CD4-positive, alpha-beta T cell treated with Interferon alpha-2 for 1 hour (primary cell): ENCODE results near the gene MYO18B.

Source experiments
- DNase-seq, 2 donors: peaks; one replicate each; pipeline ENCODE4 v3.0.0-alpha.2; 2020 to 2022

MYO18B gene

DNA sequence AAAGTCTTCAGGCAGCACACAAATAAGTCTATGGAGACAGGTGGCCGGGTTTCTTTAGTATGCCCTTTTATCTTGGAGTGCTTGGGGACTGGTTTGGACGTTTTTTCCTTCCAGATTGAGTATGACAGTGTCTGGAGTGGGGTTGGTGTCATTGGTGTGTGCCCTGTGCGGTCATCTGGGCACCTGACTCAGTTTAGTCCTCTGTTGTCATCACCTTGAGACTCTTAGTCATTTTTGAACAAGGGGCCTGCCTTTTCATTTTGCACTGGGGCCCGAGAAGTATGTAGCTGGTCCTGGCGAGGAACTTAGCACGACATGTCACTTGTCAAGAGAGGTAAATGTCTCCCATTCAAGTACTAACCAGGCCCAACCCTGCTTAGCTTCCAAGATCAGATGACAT is 27.2 kb upstream of the MYO18B start:
- no peak for DNase-seq

DNA sequence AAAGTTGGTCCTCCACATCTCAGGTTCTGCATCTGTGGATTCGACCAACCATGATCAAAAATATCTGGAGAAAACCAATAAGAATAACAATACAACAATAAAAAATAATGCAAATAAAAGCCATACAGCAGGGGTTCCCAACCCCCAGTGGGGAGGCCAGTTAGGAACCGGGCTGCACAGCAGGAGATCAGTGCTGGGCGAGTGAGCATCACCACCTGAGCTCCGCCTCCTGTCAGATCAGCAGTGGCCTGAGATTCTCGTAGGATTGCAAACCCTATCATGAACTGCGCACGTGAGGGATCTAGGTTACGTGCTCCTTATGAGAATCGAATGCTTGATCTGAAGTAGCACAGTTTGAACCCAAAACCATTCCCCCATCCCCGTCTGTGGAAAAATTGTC is 25.4 kb upstream of the MYO18B start:
- no peak for DNase-seq

DNA sequence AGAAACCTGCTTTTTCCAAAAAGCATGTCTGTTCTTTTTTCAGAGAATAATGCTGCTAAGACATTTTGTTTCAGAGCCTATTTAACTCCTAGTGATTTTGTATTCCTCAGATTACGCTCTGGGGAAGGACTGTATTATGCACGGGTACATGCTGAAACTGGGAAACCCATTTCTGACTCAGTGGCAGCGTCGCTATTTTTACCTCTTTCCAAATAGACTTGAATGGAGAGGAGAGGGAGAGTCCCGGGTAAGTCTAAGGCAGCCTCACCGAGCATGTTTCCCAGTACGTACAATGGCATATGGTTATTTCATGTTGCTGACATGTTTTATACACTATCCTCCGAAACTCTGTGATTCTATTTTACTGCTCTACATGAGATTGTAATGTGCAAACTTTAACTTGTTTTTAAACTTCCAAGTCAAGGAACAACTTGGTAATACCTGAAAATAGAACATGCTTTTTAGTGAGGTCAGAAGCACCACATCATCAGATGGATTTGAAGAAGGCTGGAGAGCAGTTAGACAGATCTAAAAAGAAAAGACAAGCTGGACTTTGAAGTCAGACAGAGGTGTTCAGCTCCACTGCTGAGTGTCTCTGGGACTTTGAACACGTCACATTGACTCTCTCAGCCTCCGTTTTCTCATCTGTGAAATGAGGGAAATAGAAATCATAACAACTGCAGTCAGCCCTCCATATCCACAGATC is 23.7 kb upstream of the MYO18B start:
- DNase-seq: no peak

DNA sequence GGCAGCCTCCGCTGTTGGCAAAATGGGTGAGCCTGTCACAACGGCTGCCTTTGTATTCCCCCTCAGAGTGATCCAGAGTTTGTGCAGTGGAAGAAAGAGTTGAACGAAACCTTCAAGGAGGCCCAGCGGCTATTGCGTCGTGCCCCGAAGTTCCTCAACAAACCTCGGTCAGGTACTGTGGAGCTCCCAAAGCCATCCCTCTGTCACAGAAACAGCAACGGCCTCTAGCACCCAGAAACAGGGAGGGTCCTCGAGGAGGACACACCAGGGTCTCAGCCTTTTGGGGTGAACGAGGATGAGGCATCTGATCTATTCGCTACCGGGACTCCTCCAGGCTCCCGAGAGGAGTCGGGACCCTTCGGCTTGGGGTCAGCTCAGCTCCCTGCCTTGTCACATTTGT is 19.8 kb upstream of the MYO18B start:
- no peak for DNase-seq

DNA sequence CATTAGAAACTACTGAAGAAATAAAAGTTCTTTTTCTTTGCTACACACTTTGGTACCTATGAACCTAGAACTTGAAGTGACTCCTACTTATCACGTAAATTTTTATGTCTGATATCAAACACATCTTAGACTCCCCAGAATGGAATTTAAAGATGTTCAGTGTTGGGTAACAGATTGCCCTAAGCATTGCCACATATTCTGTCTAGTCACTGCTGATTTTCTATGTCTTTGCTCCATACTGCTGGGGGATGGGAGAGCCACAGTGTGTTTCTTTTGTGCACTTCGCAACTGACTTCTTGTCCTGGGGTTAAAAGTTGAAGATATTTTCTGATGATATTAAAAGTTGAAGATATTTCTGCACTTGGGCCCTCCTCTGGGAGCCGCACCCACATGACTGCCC is 19.4 kb upstream of the MYO18B start:
- DNase-seq: no peak

DNA sequence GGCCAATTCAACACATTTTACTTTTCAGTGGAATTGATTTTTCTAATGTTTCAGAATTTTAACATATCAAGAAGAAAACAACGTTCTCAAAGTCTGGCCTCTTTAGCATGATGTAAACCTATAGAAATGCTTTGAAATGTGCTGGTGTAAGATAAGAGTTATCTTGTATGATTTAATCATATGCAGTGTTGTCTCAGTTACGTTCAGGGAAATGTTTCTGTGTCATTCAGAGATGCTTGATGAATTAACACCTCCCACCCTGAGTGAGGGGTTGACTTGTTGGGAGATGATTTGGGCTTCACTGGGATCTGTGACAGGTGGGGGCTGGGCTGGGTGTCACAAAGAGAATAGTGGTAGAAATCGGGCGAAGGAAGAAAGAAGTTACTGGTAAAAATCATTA is 15.7 kb upstream of the MYO18B start:
- DNase-seq: no peak

DNA sequence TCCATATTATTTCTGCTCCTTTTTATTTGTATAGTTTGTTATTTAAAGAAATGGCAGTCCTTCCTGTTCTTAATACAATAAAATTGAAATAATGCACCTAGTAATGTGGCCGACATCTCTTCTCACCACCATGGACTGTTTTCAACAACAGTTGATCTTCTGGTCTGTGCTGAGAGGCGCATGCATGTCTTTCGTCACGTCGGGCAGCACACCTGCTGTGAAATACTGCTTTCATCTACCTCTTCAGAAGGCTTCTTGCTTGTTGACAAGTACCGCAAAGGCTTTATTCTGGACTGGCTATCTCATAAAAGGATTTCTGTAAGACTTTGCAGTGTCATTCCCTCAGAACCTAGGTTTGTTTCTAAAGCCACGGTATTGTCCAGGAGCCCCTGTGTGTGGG is 13.9 kb upstream of the MYO18B start:
- no peak for DNase-seq

DNA sequence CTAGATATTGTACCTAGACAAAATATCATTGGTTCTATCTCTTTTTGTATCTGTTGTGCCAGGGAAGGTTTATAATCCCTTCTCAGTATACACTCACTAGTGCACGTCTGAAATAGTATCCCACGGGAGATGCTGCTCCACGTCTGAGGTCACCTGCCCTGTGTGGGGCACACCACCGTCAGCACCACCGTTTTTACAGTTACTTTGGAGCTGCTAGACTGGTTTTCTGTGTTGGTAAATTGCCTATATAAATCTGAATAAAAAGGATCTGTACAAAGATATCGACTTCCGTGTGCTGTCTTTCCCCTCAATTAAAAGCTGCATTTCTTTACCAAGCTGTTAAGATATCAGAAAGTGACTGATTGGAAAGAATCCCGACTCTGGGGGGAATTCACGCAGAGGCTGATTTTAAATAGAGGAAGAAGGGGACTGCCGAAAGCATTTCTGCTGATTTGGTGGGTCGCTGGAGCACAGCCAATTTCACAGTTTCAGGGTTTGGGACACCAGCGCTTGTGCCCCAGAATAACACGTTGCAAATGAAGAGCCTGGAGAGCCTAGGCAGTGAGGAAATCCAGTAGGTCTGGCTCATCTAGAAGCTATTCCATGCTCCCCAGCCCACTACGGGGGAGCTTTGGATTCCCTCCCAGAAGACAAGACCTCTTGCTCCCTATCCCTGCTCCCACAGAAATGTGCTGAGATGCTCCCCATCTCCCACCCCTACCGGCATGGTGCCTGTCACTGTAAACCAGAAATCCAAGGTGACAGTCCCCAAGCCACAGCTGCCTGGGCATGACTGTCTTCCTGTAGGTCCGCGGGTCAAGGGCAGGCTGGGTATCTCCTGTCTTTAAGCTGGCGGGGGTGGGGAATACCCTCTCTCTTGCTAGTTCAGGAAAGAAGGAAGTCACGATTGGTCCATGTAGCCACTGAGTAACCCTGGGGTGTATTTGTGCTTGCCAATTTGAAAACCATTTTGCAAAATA is 12.7 kb upstream of the MYO18B start:
- DNase-seq: no peak

DNA sequence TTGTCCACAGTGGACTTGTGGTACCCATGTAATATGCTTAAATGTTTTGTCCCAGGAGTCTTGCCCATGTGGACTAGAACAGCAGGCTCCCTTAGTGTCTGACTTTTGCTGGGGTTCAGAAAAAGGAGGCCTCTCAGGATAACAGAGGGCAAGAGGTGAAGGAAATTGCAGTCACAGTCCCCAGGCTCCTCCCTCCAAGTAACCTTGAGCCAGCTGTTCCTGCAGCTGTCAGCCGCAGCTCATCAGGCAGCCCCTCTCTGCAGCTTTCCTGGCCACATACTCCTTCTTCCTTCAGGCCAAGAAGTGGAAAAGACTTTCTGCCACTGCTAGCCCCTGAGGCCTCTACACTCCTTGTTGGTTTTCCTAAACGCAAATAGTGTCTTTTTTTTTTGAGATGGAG is 6.3 kb upstream of the MYO18B start:
- DNase-seq: no peak

DNA sequence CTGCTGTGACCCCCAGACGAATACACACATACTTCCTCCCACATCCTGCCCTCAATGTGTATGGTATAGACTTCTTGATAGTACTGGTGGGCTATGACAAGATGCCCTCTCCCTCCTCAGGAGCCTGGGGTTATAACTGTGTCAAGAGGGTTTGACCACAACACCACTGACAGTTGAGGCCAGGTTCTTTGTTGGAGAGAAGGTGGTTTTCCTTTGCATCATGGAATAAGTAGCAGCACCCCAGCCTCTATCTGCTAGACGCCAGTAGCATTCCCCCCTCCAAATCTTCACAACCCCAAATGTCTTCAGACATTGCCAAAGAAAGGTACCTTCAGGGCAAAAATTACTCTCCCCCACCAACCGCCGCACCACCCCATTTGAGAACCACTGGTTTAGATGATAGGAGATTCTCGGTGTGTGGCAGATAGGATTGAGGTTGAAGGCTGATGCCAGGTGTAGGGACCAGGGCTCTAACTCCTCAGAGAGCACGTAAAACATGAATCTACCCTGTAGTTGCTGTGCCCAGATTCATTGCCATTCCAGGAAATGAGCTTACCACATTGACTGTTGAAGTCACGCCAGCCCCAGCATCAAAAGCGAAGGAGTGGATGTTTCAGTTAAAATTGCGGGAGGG is 5.5 kb upstream of the MYO18B start:
- peak; percentile 27 to 28 for DNase-seq

DNA sequence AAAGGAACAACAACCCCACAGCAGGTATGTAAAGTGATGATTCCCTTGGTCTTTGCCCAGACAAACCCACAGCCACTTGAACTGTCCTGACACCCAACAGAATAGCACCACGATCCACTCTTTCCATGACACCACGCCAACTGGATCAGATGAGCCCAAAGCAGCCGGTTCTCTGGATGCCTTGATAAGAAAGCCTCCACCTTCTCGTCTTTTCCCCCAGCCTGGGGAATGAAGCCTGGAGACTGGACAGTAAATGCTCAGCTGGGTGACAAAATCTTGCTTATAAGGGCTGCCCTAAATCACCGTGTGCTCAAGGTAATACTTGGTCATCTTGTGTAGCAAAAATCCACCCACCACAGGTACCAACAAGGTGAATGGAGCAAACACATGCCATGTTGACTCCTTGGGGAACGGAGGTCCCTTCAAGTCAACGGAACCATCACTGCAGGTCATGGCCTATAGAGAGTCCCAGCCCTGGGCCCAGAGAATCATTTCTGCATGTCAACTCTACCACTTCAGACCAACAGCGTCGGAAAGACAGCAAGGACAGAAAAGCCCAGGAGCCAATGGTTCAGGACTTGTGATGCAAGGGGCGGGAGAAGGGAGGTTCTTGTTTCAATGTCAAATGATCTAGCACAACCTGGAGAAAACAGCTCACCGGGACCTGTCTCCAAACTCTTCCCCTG is 2.2 kb upstream of the MYO18B start:
- no peak for DNase-seq

DNA sequence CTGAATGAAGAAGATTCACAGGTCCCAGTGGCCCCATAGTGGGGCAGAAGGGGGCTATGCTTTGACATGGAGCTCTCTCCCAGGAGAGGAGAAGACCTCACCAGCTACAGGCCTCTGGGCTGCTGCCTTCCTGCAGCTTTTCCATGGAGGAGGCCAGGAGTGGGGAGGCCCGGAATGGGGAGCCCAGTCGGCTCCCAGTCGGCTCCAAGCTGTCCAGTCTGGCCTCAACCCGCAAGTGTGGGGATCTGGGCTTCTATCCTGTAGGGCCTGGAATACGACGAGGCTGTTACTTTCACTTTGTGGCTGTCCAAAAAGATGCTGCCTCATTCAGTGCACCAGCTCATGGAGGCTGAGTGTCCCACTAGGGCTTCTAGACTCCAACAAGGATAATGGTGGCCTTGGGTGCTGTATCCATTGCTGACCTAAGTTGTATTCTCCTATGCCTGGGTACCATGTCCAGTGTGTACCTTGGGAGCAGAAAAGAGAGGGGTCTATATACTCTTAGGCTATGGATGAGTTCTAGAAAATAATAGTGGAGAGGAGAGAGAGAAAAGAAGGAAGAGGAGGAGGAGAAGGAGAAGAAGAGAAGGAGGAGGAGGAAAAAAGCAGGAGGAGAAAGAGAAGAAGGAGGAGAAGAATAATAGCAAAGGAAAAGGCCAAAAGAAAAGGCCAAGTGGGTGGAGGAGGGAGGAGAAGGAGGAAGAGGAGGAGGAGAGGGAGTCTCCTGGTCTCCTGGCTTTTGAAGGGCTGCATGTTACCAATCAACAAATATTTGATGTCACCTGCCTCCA is 1.1 kb downstream of the MYO18B start:
- DNase-seq: no peak

DNA sequence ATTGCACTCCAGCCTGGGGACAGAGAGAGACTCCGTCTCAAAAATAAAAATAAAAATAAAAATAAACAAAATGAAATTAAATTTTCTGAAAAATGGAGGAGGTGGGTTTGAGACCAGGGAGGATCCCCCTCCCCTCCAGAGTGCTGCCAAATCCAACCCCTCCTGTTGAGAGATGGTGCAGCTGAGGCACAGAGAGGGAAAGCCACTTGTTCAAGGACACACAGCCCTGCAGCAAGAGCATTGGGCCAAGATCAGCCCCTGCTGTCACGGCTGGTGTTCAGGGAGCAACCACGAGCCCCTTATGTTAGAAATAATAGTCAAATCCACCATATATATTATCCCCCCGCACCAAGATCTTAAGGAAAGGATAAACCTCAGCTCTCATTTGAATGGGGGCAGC is 2.7 kb downstream of the MYO18B start:
- no peak for DNase-seq

DNA sequence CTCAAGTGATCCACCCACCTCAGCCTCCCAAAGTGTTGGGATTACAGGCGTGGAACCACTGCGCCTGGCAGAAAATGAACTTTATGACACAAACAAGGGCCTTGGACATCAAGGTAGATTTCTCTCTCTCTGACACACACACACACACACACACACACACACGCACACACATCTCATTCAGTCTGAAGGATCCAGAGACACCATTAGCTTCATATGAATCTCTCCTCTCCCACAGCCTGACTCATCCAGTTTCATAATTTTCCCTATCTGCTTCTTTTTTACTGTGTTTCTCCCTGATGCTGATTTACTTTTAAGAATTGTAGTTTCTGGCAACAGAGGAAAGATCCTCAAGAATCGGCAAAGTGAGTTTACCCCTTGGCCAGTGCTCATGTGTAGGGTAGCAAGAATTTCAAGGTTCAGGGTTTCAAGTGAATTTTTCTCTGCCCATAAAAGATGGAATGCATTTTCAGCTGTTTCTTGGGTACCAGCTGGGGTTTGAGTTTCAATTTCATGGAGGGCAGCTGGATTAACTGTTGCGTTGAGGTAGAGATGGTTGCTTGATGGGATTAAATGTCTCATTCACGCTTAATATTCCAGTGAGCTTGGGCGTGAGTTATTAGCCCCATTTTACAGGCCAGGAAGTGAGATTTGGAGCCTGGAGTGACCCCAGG is 3.5 kb downstream of the MYO18B start:
- DNase-seq: no peak

DNA sequence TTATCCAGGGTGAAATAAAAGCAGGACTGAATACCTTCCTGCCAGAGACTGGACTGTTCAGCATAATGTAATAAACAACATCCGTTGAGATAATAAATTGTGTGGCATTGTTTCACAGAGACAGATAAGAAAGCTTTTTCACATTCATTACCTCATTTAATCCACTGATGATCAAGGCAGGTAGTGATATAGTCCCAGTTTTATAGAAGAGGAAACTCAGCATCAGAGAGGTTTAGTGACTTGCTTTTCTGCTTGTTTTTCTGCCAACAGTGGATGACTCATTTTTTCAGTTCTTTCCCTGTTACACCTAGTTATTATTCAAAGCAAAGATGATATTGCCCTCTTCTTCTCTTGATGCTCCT is 4.0 kb downstream of the MYO18B start:
- DNase-seq: no peak

DNA sequence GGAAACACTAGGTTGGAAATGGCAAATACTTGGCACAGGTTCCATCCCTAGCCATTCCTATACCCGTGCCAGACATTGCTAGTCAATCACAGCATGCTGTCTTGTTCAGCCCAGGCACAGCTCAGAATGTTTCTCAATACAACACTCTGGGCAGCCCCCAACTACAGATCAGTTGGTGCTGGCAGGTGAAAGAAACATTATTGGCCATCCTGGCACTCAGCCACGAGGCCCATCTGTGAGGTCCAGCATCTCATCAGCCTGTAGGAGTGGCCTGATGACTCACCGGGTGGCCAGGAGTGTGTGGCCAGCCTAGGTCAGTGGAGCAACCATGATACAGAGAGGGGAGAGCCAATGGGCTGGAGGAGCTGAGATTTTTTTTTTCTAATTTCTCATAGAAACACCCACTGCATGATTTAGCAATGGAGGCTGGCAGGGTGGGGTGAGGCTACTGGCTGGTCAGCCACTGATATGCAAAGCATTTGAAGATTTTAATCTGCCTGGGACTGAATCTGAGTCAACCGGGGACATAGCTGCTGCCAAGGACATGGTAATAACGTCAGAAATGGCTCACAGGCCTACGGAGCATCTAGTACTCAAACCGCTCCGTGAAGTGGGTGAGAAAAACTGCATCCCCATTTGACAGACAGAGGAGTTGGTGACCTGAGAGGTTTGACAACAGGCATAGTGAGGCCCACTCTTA is 5.4 kb downstream of the MYO18B start:
- no peak for DNase-seq

DNA sequence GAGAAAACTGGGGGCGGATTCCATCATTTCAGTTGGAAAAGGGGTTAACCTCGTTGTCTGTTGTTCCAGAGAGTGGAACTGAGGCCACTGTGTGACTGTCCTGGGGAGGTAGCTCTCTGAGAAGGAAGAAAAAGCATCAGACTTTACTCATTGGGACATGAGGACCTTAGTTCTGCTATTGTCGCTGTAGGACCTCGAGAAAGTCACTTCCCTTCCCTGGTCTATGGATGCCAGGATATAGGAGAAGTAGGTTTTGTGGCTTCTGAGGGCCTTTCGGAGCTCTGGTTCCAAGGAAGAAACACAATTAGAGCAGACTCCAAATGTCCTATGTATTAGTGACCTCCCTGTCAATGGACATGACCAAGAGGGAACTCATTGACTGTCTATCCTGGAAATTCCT is 6.2 kb downstream of the MYO18B start:
- DNase-seq: no peak

DNA sequence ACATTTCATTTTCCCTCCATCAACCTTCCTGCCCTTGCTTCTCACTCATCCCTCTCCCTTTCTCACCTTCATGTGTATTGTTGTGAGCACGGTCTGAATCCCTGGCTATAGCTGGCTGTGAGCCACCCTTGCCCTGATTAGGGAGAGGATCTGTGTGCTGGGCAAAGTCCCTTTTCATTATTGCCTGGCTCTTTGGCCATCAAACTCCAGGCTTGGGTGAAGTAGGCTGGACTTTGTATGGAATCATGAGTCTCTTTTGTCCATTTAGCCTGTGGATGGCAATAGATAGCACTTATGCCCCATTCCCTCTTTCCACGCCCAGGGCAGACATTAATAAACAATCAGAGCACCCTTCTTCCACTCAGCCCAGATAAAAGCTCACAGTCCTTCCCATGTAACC is 6.7 kb downstream of the MYO18B start:
- no peak for DNase-seq

DNA sequence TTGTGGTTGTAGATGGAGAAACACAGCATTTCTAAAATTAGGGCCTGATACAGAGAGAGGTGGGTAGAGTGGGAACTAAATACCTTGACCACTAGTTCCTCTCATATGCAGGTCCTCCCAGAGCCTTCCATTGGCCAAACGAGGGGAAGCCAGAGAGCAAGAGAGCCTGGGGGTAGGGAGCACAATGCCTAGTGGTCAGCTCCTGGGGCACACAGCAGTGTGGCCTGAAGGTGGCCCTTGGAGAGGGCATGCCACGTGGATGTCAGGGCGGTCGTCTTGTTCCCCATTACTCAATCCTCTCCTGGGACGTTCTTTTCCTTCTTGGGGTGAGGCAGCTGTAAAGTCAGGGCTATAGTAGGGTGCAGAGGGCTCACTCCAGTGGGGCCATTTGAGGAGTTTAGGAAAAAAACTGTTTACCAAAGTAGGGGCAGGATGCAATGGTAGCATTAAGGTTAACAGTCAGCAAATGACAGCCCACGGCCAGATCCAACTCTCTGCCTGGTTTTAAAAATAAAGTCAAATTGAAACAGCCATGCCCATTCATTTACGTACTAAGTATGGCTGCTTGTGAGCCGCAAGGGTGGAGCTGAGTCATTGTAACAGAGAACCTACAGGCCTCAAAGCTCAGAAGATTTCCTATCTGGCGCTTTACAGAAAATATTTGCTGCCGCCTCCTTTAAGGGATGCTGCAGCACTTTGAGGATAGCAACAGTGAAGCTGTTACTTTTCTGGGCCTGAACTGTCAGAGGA is 7.6 kb downstream of the MYO18B start:
- DNase-seq: no peak

DNA sequence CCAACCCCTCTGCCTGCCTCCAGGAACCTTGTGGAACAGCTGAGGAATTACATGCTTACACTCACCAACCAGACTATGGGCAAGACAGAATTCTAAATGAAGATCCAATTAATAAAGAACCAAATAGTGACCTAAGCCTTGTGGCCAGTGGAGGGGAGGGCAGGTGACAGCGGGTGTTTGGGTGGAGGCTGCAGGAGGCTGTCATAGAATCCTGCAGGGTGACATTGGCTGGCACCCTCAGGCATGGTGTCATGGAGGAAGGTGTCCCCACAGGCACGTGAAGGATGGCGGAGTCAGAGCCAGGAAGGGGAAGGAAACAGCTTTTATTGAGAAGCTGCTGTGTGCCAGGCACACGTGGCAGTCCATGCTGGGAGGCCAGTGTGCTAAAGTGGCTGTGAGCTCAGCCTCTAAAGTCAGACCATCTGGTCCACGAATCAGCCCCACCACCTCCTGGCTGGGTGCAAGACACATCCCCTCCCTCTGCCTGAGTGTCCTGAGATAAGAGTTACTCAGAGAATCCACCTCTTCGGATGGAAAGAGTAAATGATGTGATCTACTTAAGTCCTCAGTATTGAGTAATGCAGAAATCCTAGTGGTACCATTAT is 8.7 kb downstream of the MYO18B start:
- DNase-seq: no peak
